Stimulated activated CD8-positive, alpha-beta memory T cell treated with anti-CD3 and anti-CD28 coated beads, Interleukin-12 subunit alpha, Interleukin-12 subunit beta, amount 100 ng/mL, for 4 hours (primary cell): ENCODE results near the gene LRRC1.

Source experiments
- DNase-seq: peaks from one replicate; pipeline ENCODE4 v3.0.0-alpha.2; 2020; ENCODE audit warnings: low read depth

The LRRC1 gene

DNA sequence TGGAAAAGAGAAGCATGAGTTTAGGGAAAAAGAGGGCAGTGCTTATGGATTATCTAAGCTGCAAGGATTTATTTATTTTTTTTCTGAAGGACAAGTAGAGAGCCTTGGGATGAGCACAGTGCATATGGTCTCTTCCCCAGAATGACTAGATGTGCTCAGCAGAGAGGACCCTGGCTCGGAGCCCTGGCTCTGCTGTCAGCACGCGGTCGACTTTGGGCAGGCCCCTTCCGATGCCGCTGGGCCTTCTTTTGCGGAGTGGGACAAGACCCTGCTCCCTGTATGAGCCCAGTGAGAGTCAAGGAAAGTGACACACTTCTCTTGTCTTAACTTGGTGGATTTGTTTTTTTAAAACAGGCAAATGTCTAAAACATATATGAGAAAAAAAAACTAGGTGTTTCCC, 51.4 kb downstream of the LRRC1 start:
- no peak for DNase-seq

GRCh38 chr6:53847796-53848314, 53.0 kb downstream of the LRRC1 start:
- DNase-seq: no peak

GRCh38 chr6:53850527-53850926, 55.7 kb downstream of the LRRC1 start:
- DNase-seq: no peak

DNA sequence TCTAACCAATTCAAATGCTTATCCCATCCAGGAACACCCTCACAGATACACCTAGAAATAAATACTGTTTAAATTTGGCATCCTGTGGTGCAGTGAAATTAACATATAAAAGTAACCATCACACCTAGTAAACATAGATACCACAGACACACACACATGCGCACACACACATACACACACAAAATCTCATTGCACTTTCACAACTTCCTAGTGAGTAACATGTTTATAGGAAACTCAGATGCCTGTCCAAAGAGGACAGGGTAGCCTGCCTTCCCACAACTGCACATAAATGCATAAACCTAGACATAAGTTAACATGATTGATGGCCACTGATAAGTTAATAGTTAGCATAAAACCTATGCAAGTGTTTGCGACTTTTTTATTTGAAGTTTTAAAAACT, 56.8 kb downstream of the LRRC1 start:
- no peak for DNase-seq

- DNase-seq: no peak
Measured at GRCh38 chr6:53852805-53853204, 58.0 kb downstream of the LRRC1 start.

GRCh38 chr6:53854843-53855567, 60.2 kb downstream of the LRRC1 start:
- no peak for DNase-seq

- DNase-seq: no peak
Measured at GRCh38 chr6:53855940-53856339, 61.1 kb downstream of the LRRC1 start.

GRCh38 chr6:53857318-53858094, 62.7 kb downstream of the LRRC1 start:
- DNase-seq: no peak

GRCh38 chr6:53858196-53858595, 63.4 kb downstream of the LRRC1 start:
- no peak for DNase-seq

DNA sequence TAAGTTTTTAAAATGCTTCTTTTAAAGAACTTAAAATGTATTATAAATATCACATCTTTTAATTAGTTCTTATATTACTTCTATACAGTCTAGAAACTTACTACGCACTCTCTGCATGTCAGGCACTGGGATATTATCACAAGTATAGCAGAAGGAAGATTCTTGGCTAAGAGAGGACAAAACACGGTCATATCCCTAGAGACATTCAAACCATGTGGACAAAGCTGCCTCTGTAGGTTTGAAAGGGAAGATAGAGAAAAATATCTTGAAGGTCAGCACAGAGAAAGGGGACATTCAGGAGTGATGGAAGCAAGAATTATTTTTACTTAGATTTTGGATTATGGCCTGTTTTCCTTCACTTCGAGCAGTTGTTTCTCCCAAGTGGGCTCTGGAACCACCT, 64.1 kb downstream of the LRRC1 start:
- no peak for DNase-seq

- DNase-seq: no peak
Measured at GRCh38 chr6:53860511-53860910, 65.7 kb downstream of the LRRC1 start.

GRCh38 chr6:53861518-53861917, 66.7 kb downstream of the LRRC1 start:
- no peak for DNase-seq

DNA sequence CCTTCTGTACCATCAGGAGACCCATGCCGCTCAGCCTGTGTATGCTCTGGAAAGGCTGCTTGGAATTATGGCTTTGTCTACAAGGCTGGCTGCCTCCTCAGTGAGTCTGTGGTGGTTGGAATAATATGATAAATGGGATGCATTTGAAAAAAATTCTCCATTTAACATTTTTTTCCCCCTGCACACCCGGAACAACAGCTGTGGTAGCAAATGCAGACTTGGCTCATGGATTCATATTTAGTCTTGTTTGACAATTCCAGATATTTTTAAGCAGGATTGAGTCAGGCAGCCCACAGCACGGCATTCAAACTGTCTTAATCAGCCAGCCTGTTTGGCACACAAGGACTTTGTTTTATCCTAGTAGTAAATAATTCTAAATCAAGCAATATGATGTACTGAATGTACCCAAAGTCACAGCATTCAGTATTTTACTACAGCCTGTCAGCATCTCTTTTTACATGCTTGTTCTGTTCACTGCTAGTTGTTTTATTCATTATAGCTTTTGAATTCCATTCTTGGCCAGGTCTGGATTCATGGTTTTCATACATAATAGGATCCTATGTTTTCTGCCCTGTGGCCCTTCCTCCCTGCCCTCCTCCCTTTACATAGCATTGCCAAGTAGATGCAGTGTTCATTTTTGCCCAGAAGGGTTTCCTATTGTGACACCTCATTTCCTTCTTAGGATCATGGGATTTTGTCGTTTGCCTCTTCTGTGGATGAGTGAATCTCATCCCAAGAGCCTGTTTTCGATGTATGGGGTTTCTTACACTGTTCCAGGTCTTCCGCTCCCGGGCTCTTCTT, 68.1 kb downstream of the LRRC1 start:
- DNase-seq: no peak

GRCh38 chr6:53864781-53865180, 70.0 kb downstream of the LRRC1 start:
- DNase-seq: no peak

GRCh38 chr6:53866226-53866625, 71.4 kb downstream of the LRRC1 start:
- no peak for DNase-seq

GRCh38 chr6:53868626-53869025, 73.8 kb downstream of the LRRC1 start:
- no peak for DNase-seq

GRCh38 chr6:53869964-53870363, 75.2 kb downstream of the LRRC1 start:
- no peak for DNase-seq

GRCh38 chr6:53873922-53874321, 79.1 kb downstream of the LRRC1 start:
- DNase-seq: no peak

DNA sequence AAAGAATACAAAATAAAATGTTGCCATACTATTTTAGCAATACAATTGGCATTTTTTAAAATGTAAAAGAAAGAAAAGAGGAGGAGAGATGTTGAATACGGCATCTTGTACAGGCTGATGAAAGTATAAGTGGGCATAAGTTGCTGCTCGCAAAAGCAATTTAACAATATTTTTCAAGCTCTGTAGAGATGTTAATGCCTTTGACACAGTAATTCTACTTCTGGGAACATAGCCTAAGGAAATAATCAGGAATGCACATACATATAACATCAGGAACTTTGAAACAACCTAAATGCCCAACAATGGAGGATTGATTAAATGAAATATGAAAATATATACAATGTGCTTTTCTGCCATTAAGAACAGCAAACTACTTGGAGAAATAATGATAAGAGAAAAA, 80.2 kb downstream of the LRRC1 start:
- no peak for DNase-seq

- DNase-seq: no peak
Measured at GRCh38 chr6:53877151-53877550, 82.3 kb downstream of the LRRC1 start.

- DNase-seq: no peak
Measured at GRCh38 chr6:53878808-53879207, 84.0 kb downstream of the LRRC1 start.

- no peak for DNase-seq
Measured at GRCh38 chr6:53879608-53880007, 84.8 kb downstream of the LRRC1 start.

DNA sequence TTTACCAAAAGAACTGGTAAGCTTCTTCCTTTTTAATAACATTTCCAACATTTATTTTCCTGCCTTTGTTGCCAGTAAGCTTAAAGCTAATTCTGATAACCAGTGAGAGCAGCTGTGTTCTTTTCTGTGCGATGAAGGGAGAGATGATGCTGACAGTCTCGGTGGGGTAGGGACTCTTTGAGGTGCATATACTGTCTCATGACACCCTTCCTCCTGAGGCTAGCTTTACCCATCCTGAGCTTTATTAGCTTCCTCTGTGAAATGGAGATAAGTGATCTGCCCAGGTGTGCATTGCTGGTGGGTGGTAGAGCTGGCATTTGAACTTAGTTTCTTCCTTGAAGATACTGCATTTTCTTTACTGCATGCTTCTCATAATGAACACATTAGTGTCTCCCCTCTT, 92.5 kb downstream of the LRRC1 start:
- DNase-seq: no peak
